Stimulated activated CD4-positive, alpha-beta T cell treated with anti-CD3 and anti-CD28 coated beads, Interleukin-4, amount 100 ng/mL, for 24 hours (primary cell): ENCODE results near the gene MNAT1.

Experiments
- DNase-seq: peaks from one replicate; pipeline ENCODE4 v3.0.0-alpha.2; 2020

The MNAT1 gene

GRCh38 chr14:60904381-60904780 is 169.8 kb downstream of the MNAT1 start:
- DNase-seq = no peak

- DNase-seq = no peak
Observed at GRCh38 chr14:60905923-60906322, 171.4 kb downstream of the MNAT1 start.

GRCh38 chr14:60915781-60916180 is 181.2 kb downstream of the MNAT1 start:
- DNase-seq = no peak

GRCh38 chr14:60922050-60922449 is 187.5 kb downstream of the MNAT1 start:
- DNase-seq = no peak

GRCh38 chr14:60925286-60925685 is 190.7 kb downstream of the MNAT1 start:
- no peak for DNase-seq

GRCh38 chr14:60926002-60926401 is 191.4 kb downstream of the MNAT1 start:
- no peak for DNase-seq

GRCh38 chr14:60931218-60931617 is 196.7 kb downstream of the MNAT1 start:
- no peak for DNase-seq

GRCh38 chr14:60933920-60934655 is 199.5 kb downstream of the MNAT1 start:
- DNase-seq = no peak

GRCh38 chr14:60935319-60935718 is 200.8 kb downstream of the MNAT1 start:
- DNase-seq = no peak

GRCh38 chr14:60943637-60944032 is 209.1 kb downstream of the MNAT1 start:
- DNase-seq = no peak

- DNase-seq = no peak
Observed at GRCh38 chr14:60944204-60944603, 209.6 kb downstream of the MNAT1 start.

- no peak for DNase-seq
Observed at GRCh38 chr14:60945984-60946383, 211.4 kb downstream of the MNAT1 start.

- DNase-seq = no peak
Observed at GRCh38 chr14:60946773-60947172, 212.2 kb downstream of the MNAT1 start.

GRCh38 chr14:60951776-60952435 is 217.3 kb downstream of the MNAT1 start:
- DNase-seq = no peak

- DNase-seq = no peak
Observed at GRCh38 chr14:60956202-60956601, 221.6 kb downstream of the MNAT1 start.

GRCh38 chr14:60956632-60957031 is 222.1 kb downstream of the MNAT1 start:
- no peak for DNase-seq

- DNase-seq = no peak
Observed at GRCh38 chr14:60958146-60958545, 223.6 kb downstream of the MNAT1 start.

GRCh38 chr14:60963761-60964160 is 229.2 kb downstream of the MNAT1 start:
- DNase-seq = no peak

- no peak for DNase-seq
Observed at GRCh38 chr14:60964904-60965303, 230.3 kb downstream of the MNAT1 start.

GRCh38 chr14:60965402-60965801 is 230.8 kb downstream of the MNAT1 start:
- no peak for DNase-seq

- no peak for DNase-seq
Observed at GRCh38 chr14:60968099-60968498, 233.5 kb downstream of the MNAT1 start.

- no peak for DNase-seq
Observed at GRCh38 chr14:60968671-60969070, 234.1 kb downstream of the MNAT1 start.

- no peak for DNase-seq
Observed at GRCh38 chr14:60970146-60970545, 235.6 kb downstream of the MNAT1 start.

GRCh38 chr14:60971271-60971670 is 236.7 kb downstream of the MNAT1 start:
- DNase-seq = no peak

- no peak for DNase-seq
Observed at GRCh38 chr14:60972295-60972694, 237.7 kb downstream of the MNAT1 start.
